Measurements from ENCODE around the gene HIVEP3.

The HIVEP3 gene

GRCh38 chr1:41640756-41641474 lies 277.8 kb downstream of the HIVEP3 start:
- DNase-seq: no peak
- in situ Hi-C loops (cut with MboI; ENCODE audit: low pct_unique_long_range_greater_than_20kb, low sequenced_read_pairs): no loop called here

GRCh38 chr1:41640141-41640751 lies 278.5 kb downstream of the HIVEP3 start:
- in situ Hi-C loops (cut with MboI; ENCODE audit: low pct_unique_long_range_greater_than_20kb, low sequenced_read_pairs): no loop called here
- no peak for DNase-seq

GRCh38 chr1:41639332-41639936 lies 279.3 kb downstream of the HIVEP3 start:
- in situ Hi-C loops (cut with MboI; ENCODE audit: low pct_unique_long_range_greater_than_20kb, low sequenced_read_pairs): no loop called here
- no peak for DNase-seq

- in situ Hi-C loops (cut with MboI; ENCODE audit: low pct_unique_long_range_greater_than_20kb, low sequenced_read_pairs): no loop called here
- DNase-seq: no peak
Observed at GRCh38 chr1:41638086-41639024, 280.4 kb downstream of the HIVEP3 start.

GRCh38 chr1:41637367-41637766 lies 281.4 kb downstream of the HIVEP3 start:
- in situ Hi-C loops (cut with MboI; ENCODE audit: low pct_unique_long_range_greater_than_20kb, low sequenced_read_pairs): no loop called here
- no peak for DNase-seq

GRCh38 chr1:41633764-41634163 lies 285.0 kb downstream of the HIVEP3 start:
- in situ Hi-C loops (cut with MboI; ENCODE audit: low pct_unique_long_range_greater_than_20kb, low sequenced_read_pairs): no loop called here
- DNase-seq: no peak

- in situ Hi-C loops (cut with MboI; ENCODE audit: low pct_unique_long_range_greater_than_20kb, low sequenced_read_pairs): no loop called here
- DNase-seq: no peak
Observed at GRCh38 chr1:41632781-41633575, 285.7 kb downstream of the HIVEP3 start.

- in situ Hi-C loops (cut with MboI; ENCODE audit: low pct_unique_long_range_greater_than_20kb, low sequenced_read_pairs): no loop called here
- no peak for DNase-seq
Observed at GRCh38 chr1:41631971-41632370, 286.8 kb downstream of the HIVEP3 start.

GRCh38 chr1:41631154-41631553 lies 287.6 kb downstream of the HIVEP3 start:
- in situ Hi-C loops (cut with MboI; ENCODE audit: low pct_unique_long_range_greater_than_20kb, low sequenced_read_pairs): no loop called here
- no peak for DNase-seq

- DNase-seq: no peak
- in situ Hi-C loops (cut with MboI; ENCODE audit: low pct_unique_long_range_greater_than_20kb, low sequenced_read_pairs): no loop called here
Observed at GRCh38 chr1:41629571-41629970, 289.2 kb downstream of the HIVEP3 start.

GRCh38 chr1:41629141-41629540 lies 289.6 kb downstream of the HIVEP3 start:
- in situ Hi-C loops (cut with MboI; ENCODE audit: low pct_unique_long_range_greater_than_20kb, low sequenced_read_pairs): no loop called here
- no peak for DNase-seq

GRCh38 chr1:41627491-41628280 lies 291.0 kb downstream of the HIVEP3 start:
- in situ Hi-C loops (cut with MboI; ENCODE audit: low pct_unique_long_range_greater_than_20kb, low sequenced_read_pairs): no loop called here
- no peak for DNase-seq

GRCh38 chr1:41626616-41627375 lies 291.9 kb downstream of the HIVEP3 start:
- no peak for DNase-seq
- in situ Hi-C loops (cut with MboI; ENCODE audit: low pct_unique_long_range_greater_than_20kb, low sequenced_read_pairs): no loop called here

GRCh38 chr1:41626146-41626545 lies 292.6 kb downstream of the HIVEP3 start:
- no peak for DNase-seq
- in situ Hi-C loops (cut with MboI; ENCODE audit: low pct_unique_long_range_greater_than_20kb, low sequenced_read_pairs): no loop called here

GRCh38 chr1:41623736-41624135 lies 295.0 kb downstream of the HIVEP3 start:
- no peak for DNase-seq

GRCh38 chr1:41622859-41623732 lies 295.6 kb downstream of the HIVEP3 start:
- in situ Hi-C loops (cut with MboI; ENCODE audit: low pct_unique_long_range_greater_than_20kb, low sequenced_read_pairs): no loop called here
- DNase-seq: peak; percentile 43

More at GRCh38 chr1:41623736-41624135, 295.0 kb downstream of the HIVEP3 start:
- in situ Hi-C loops (cut with MboI; ENCODE audit: low pct_unique_long_range_greater_than_20kb, low sequenced_read_pairs): no loop called here

Data from KBM-7 (cell line).